ENCODE data around the gene GLYATL2. TPM values are rescaled to one million over a fixed set of nuclear protein-coding genes. Genes with fewer than 3 reads are reported as not detected.

The GLYATL2 gene
- total and polyA plus RNA-seq, 2 of the 13 experiments (the other 11 are each of a cell fraction or from before 2014, with no cell fraction given): not detected

GRCh38 chr11:58807343-58807742, 37.2 kb downstream of the GLYATL2 start:
- POLR2A ChIA-PET: no interaction called here
- Histone ChIP-seq H3K27ac (ENCODE audit: extremely low read length, insufficient read depth, low read length) (no peak overlapping the region), H2AFZ (ENCODE audit: low read length) (no peak overlapping the region), H3K79me2 (ENCODE audit: insufficient read depth, low read length) (no peaks in the 10 kb centered on the region), H3K4me2 (ENCODE audit: low read depth, low read length) (no peak overlapping the region), H3K36me3 (replicated peaks in 1 of 2; ENCODE audit: control insufficient read depth in 1 of 2, insufficient read depth in 2 of 2, low read length in 2 of 2) (no peaks in the 10 kb centered on the region), H3K4me3 (replicated peaks in 1 of 3; ENCODE audit: insufficient read depth in 1 of 3, low read depth in 2 of 3, low read length in 3 of 3) (no peak overlapping the region), H3K4me1 (ENCODE audit: insufficient read depth, low read length) (no peaks in the 10 kb centered on the region), H3K9me3 (ENCODE audit: low read length) (peaks cover 14% of the 10 kb centered on the region; the same call in 1 of the 2 replicates), H4K20me1 (ENCODE audit: insufficient read depth, low read length) (no peaks in the 10 kb centered on the region), H3K27me3 (ENCODE audit: control insufficient read depth in 1 of 2, insufficient read depth in 2 of 2, low read length in 2 of 2) (no peaks in the 10 kb centered on the region), H3K9ac (ENCODE audit: insufficient read depth, low read depth, low read length) (no peak overlapping the region)
- 82% methylated on average over 2 of the region's 2 CpGs for WGBS (ENCODE audit: low lambda C conversion rate)
- intact Hi-C loops (cut with micrococcal nuclease; ENCODE audit: unreplicated experiment) (no loop called here), in situ Hi-C loops (cut with HindIII; ENCODE audit: extremely low pct_ligation_motif_present, low pct_unique_long_range_greater_than_20kb) (no loop called here)
- no peak for TF ChIP-seq DR1 (CRISPR knock-in tag; IDR thresholded peaks at IDR 0.05)
- no peak for TF ChIP-seq MAX (IDR thresholded peaks at IDR 0.05)
- TF ChIP-seq, protein P1, sequence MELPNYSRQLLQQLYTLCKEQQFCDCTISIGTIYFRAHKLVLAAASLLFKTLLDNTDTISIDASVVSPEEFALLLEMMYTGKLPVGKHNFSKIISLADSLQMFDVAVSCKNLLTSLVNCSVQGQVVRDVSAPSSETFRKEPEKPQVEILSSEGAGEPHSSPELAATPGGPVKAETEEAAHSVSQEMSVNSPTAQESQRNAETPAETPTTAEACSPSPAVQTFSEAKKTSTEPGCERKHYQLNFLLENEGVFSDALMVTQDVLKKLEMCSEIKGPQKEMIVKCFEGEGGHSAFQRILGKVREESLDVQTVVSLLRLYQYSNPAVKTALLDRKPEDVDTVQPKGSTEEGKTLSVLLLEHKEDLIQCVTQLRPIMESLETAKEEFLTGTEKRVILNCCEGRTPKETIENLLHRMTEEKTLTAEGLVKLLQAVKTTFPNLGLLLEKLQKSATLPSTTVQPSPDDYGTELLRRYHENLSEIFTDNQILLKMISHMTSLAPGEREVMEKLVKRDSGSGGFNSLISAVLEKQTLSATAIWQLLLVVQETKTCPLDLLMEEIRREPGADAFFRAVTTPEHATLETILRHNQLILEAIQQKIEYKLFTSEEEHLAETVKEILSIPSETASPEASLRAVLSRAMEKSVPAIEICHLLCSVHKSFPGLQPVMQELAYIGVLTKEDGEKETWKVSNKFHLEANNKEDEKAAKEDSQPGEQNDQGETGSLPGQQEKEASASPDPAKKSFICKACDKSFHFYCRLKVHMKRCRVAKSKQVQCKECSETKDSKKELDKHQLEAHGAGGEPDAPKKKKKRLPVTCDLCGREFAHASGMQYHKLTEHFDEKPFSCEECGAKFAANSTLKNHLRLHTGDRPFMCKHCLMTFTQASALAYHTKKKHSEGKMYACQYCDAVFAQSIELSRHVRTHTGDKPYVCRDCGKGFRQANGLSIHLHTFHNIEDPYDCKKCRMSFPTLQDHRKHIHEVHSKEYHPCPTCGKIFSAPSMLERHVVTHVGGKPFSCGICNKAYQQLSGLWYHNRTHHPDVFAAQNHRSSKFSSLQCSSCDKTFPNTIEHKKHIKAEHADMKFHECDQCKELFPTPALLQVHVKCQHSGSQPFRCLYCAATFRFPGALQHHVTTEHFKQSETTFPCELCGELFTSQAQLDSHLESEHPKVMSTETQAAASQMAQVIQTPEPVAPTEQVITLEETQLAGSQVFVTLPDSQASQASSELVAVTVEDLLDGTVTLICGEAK (IDR thresholded peaks at IDR 0.05): no peak
- TF ChIP-seq, protein P1 (CRISPR knock-in tag; IDR thresholded peaks at IDR 0.05): no peak
- CTCF ChIA-PET (ENCODE audit: low intra/inter-chr PET ratio, low total read pairs): no interaction called here
- DNase-seq (ENCODE audit: low spot score): no peak
- no peak for FAIRE-seq
- no TSS peak for BruUV-seq (replicated peaks)
- ATAC-seq: no peak
